Stimulated activated CD4-positive, alpha-beta T cell treated with anti-CD3 and anti-CD28 coated beads, Interleukin-1b, Interleukin-23, amount 100 ng/mL, for 1 hour (primary cell): ENCODE measurements around the gene C6orf15.
A peak's percentile ranks its signal among the peaks of the same experiment; 100 is the strongest.
"Not testable (repeated sequence)": the region's sequence is repeated elsewhere in the genome, so short reads cannot be mapped to it uniquely, and the experiment has no call there.

Experiments used
- DNase-seq, 2 donors: peaks; one replicate each; pipeline ENCODE4 v3.0.0-alpha.2; 2020; ENCODE audit warnings: low read depth in 2 of 2

Gene C6orf15

DNA sequence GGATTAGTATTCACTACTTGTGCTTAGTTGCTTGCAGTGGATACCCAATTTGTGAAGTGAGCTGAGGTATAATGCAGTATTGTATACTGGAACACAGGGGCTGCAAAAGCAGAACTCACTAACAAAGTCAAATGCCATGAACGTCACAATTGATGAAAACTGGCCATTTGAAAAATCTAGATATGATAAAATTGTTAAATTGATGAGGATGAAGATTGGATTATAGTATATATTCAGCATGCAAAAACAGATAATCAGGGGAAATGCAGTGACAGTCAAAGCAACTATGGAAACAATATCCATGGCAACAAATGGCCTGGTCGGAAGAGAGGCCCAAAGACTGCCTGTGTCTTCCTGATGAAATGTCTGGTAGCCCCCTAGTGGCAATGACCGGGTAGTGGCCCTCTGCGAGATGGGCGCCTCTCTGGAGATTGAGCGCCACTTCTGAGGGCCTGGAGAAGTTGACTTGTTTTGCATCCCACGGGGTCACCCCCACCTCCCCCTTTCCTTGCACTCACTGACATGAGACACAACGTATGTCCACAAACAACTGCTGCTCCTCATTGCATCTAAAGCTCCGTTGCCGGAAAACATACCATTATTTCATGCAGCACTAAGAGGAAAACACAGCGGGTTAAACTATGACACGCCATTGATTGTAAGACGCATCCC lies 43.6 kb downstream of the C6orf15 start:
- DNase-seq, result peak; percentile 38

DNA sequence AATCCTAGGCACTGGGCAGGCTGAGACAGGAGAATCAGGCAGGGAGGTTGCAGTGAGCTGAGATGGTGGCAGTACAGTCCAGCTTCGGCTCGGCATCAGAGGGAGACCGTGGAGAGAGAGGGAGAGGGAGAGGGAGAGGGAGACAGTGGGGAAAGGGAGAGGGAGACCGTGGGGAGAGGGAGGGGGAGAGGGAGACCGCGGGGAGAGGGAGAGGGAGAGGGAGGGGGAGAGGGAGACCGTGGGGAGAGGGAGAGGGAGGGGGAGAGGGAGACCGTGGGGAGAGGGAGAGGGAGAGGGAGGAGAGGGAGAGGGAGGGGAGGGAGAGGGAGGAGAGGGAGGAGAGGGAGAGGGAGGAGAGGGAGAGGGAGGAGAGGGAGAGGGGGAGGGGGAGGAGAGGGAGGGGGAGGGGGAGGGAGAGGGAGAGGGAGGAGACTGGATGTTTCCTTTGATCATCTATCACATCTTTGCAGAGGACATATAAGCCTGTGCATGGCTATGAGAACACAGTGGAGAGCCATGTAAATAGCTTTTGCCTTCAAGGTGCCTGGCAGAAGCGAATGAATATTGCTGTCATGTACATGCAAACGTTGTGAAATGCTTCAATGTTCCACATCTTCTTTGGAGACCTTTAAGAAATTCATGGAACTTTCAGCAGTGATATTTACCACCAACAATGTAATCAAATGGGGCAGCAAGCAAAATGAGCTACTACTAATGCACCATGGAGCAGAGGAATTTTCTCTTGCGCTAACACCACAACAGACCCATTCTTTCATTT lies 44.3 kb downstream of the C6orf15 start:
- DNase-seq, result not testable (repeated sequence)

DNA sequence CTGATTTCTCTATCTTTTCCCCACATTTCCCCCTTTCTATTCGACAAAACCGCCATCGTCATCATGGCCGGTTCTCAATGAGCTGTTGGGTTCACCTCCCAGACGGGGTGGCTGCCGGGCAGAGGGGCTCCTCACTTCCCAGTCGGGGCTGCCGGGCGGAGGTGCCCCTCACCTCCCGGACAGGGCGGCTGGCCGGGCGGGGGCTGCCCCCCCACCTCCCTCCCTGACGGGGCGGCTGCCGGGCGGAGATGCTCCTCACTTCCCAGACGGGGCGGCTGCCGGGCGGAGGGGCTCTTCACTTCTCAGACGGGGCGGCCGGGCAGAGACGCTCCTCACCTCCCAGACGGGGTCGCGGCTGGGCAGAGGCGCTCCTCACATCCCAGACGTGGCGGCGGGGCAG lies 45.3 kb downstream of the C6orf15 start:
- DNase-seq, result not testable (repeated sequence)

DNA sequence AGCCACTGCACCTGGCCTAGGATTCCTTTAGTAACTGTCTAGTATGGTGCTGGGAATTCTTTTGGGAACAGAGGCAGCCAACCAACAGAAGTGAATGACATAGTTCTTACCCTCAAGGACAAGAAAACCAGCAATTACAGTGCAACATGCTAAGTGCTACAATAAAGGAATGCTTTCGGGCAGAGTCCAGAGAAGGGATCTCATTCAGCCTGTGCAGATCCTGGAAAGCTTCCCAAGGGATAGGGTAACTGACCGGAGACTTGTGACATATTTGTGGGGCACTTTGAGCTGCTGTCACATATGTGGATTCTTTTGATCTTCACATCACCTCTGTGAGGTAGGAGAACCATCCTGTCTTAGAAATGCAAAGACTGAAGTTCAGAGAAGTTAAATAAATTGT lies 46.8 kb downstream of the C6orf15 start:
- no peak for DNase-seq

DNA sequence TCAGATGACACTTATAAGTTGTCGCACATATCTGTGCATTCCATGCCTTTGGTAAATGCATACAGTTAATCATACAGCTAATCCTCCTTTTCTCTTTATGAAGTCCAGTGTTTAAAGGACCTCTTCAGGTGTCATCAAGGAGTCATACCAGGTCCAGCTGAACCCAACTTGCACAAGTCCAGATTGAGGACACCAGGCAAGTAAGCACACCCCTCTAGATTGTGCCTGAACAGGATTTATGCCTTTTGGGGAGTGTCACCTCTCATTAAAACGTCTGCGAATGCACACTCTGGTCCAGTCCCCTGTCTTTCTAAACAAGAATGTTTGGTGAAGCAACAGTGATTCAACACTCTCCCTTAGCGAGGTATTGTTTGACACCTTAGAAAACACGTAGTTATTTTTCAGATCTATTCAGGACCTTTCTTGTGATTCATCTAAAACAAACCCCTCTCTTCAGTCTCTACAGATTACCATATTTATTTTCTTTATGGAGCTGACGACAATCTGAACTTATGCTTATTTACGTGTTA lies 48.4 kb downstream of the C6orf15 start:
- DNase-seq, result no peak
